ENCODE data around the gene PDXK.

DNA sequence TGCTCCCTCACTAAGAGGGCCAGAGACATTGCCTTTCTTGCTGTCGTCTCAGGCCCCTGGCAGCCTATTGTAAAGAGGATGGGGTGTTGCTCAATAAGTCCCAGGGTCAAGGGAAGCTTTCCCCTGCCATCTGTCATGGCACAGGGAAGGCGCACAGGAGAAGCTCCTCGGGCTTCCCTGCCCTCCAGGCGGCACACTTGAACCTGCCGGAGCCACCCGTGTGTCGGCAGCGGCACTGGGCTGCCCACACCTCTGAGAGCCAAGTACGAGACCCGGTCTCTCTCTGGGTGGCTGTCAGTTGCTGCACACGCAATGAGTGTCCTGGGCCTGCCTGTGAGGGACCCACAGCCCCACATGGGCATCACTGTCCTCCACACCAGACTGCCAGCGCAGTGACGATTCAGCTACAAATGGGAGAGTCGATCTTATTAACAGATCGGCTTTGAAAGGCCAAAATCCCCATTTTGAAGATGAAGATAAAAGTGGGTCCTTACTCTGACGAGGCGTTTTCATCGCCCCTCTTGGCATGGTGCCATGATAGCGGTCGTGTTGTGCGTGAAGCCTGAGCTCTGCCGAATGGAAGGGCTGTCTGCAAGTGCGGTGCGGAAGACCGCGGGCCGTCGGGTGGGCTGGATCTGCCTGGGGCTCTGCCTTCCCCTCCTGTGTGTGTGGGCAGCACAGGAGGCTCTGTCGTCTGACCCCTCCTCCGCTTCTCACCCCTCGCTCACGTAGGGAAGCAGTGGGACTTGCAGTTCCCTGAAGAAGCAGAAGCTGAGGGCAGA, 29.2 kb upstream of the PDXK start:
- no peak for TF ChIP-seq CTCF (IDR thresholded peaks at IDR 0.05)
- TF ChIP-seq POLR2AphosphoS5 (IDR thresholded peaks at IDR 0.05), result no peak
- no peak for TF ChIP-seq POLR2A (IDR thresholded peaks at IDR 0.05)

Data from breast epithelium (tissue), 3 donors.